GM12878 (cell line): Measurements from ENCODE around the gene CAMKK2. TPM values are rescaled to one million over a fixed set of nuclear protein-coding genes. Genes with fewer than 3 reads are reported as not detected.
"Not testable (repeated sequence)": the region's sequence is repeated elsewhere in the genome, so short reads cannot be mapped to it uniquely, and the experiment has no call there.

Source experiments
- ATAC-seq: fragments of 200-7000 bp; cut with Tn5 transposase; 3 replicates; pipeline ENCODE4 v1.9.1; 2020; ENCODE audit warnings: mild to moderate bottlenecking, moderate library complexity
- BruUV-seq: library from RNA; stranded (reverse); fragments of 400-500 nt; replicated peaks from 2 replicates; lab custom pipeline; 2021; lab: Mats Ljungman, UMichigan
- CTCF ChIA-PET: fragments of 300-600 bp; sonication (Branson Sonifier 250); formaldehyde crosslinking; extraction: SDS; loops from one replicate; lab custom pipeline; 2021; ENCODE audit warnings: inconsistent platforms; lab: Yijun Ruan, JAX
- POLR2A ChIA-PET: fragments of 350-600 bp; formaldehyde crosslinking; extraction: SDS; loops from one replicate; lab custom pipeline; 2021; ENCODE audit warnings: inconsistent platforms; lab: Charles Lee
- RAD21 ChIA-PET: fragments of 300-600 bp; sonication (Branson Sonifier 250); formaldehyde crosslinking; loops from one replicate; lab custom pipeline; 2023; ENCODE audit warnings: antibody characterized with exemption; ENCODE audit not compliant: unreplicated experiment; lab: Charles Lee
- SMC1A ChIA-PET: fragments of 300-600 bp; sonication (Branson Sonifier 250); formaldehyde crosslinking; loops from one replicate; lab custom pipeline; 2023; ENCODE audit not compliant: unreplicated experiment, uncharacterized antibody; lab: Charles Lee
- DNase-seq: peaks from one replicate; pipeline ENCODE4 v3.0.0-alpha.2; 2011; ENCODE audit warnings: low read depth, low spot score
- FAIRE-seq: peaks from 3 replicates; lab custom pipeline; 2011; peaks lifted over from hg19 to GRCh38; lab: Jason Lieb, UNC
- H2AFZ ChIP-seq: 2 replicates; pipeline ENCODE4 v1.6.0; 2011; ENCODE audit warnings: low read depth, low read length, control low read depth; ENCODE audit not compliant: control insufficient read depth
- H3K27ac ChIP-seq: 2 replicates; pipeline ENCODE4 v1.5.1; 2011; ENCODE audit warnings: control low read depth; ENCODE audit not compliant: control insufficient read depth, insufficient read depth
- H3K27me3 ChIP-seq, 2 experiments: replicated peaks in 1 of 2; 2 replicates each; pipeline versions ENCODE4 v1.6.0 to v1.6.1; 2011; ENCODE audit warnings: low read length in 1 of 2; ENCODE audit not compliant: control insufficient read depth in 2 of 2, insufficient read depth in 2 of 2
- H3K36me3 ChIP-seq, 2 experiments: 2 replicates each; pipeline ENCODE4 v1.5.1; 2011; ENCODE audit warnings: low read length in 1 of 2; ENCODE audit not compliant: control insufficient read depth in 2 of 2, insufficient read depth in 2 of 2
- H3K4me1 ChIP-seq: 2 replicates; pipeline ENCODE4 v1.6.1; 2011; ENCODE audit warnings: mild to moderate bottlenecking, low read length, moderate library complexity, mixed read lengths; ENCODE audit not compliant: control insufficient read depth, insufficient read depth
- H3K4me2 ChIP-seq: 2 replicates; pipeline ENCODE4 v1.6.0; 2011; ENCODE audit warnings: control low read depth; ENCODE audit not compliant: control insufficient read depth, insufficient read depth
- H3K4me3 ChIP-seq: fragments of 200-600 bp; sonication (generic); 2 replicates; pipeline ENCODE4 v1.5.1; 2016
- H3K79me2 ChIP-seq: 2 replicates; pipeline ENCODE4 v1.6.0; 2011; ENCODE audit warnings: low read length; ENCODE audit not compliant: control insufficient read depth, insufficient read depth
- H3K9ac ChIP-seq: 2 replicates; pipeline ENCODE4 v1.8.0; 2011; ENCODE audit warnings: low read length, control low read depth, mixed read lengths; ENCODE audit not compliant: control insufficient read depth, insufficient read depth
- H3K9me3 ChIP-seq: replicated peaks from 3 replicates; pipeline ENCODE4 v1.5.1; 2011; ENCODE audit warnings: mild to moderate bottlenecking, low read length; ENCODE audit not compliant: control insufficient read depth, insufficient read depth
- H4K20me1 ChIP-seq: 2 replicates; pipeline ENCODE4 v1.6.0; 2011; ENCODE audit not compliant: control insufficient read depth, insufficient read depth
- CHD4 ChIP-seq: fragments of 200-600 bp; sonication (generic); IDR thresholded peaks from 2 replicates; pipeline ENCODE4 v1.6.1; 2016; ENCODE audit warnings: mild to moderate bottlenecking
- CREB1 ChIP-seq: IDR thresholded peaks from 2 replicates; pipeline ENCODE4 v1.6.1; 2012; ENCODE audit warnings: low read depth, mild to moderate bottlenecking, inconsistent platforms
- EP300 ChIP-seq, 2 experiments: fragments of 150-350 bp in 1 of 2; IDR thresholded peaks; 2 replicates each; pipeline ENCODE4 v1.6.1; 2011 to 2012; ENCODE audit warnings: low read depth in 2 of 2, low read length in 2 of 2, borderline replicate concordance in 1 of 2, improper control_type of control experiment in 1 of 2, inconsistent platforms in 1 of 2; ENCODE audit not compliant: control insufficient read depth in 1 of 2
- ETV6 ChIP-seq, 2 experiments: fragments of 450-650 bp in 1 of 2; IDR thresholded peaks in 1 of 2; conservative IDR thresholded peaks in 1 of 2; 2 replicates each; pipeline ENCODE4 v1.6.1; 2014; ENCODE audit warnings: antibody characterized with exemption in 1 of 2, borderline replicate concordance in 1 of 2, low read depth in 1 of 2, mild to moderate bottlenecking in 1 of 2, moderate library complexity in 1 of 2
- HDGF ChIP-seq: fragments of 450-650 bp; IDR thresholded peaks from 2 replicates; pipeline ENCODE4 v1.6.1; 2016; ENCODE audit warnings: antibody characterized with exemption
- USF1 ChIP-seq: IDR thresholded peaks from 2 replicates; pipeline ENCODE4 v1.6.1; 2011; ENCODE audit warnings: borderline replicate concordance, low read depth, mild to moderate bottlenecking, moderate library complexity, mixed read lengths, low read length; ENCODE audit not compliant: insufficient read depth; ENCODE audit errors: extremely low read length
- YY1 ChIP-seq: IDR thresholded peaks from 2 replicates; pipeline ENCODE4 v1.6.1; 2011; ENCODE audit warnings: low read depth, mild to moderate bottlenecking, low read length
- WGBS: methylation state at CpG from one replicate; pipeline ENCODE4 v1.1.6; 2016; ENCODE audit warnings: low lambda C conversion rate; ENCODE audit not compliant: insufficient replicate concordance, insufficient coverage; ENCODE audit errors: missing lambda C conversion rate; 5-methylcytosine and 5-hydroxymethylcytosine counted together
- in situ Hi-C: fragments of 300-500 bp; cut with MboI; formaldehyde crosslinking; loops from 9 replicates; pipeline ENCODE4 v1.14.3; 2018; ENCODE audit warnings: mixed read lengths
- intact Hi-C: fragments of 100-400 bp; cut with micrococcal nuclease; formaldehyde crosslinking; loops from one replicate; pipeline ENCODE4 v1.14.2; 2022; ENCODE audit not compliant: unreplicated experiment
- polyA plus RNA-seq, 11 experiments: library from polyadenylated mRNA; depleted of rRNA in 4 of 11; unstranded in 6 of 11; stranded (reverse) in 5 of 11; fragments of >200 nt; fragmentation: Nextera tagmentation in 4 of 11; fragmentation: Illumina TruSeq in 1 of 11; extraction: Ambion mirVana in 4 of 11; extraction: Trizol in 1 of 11; gene quantifications; 1 replicate in 1 of 11; 2 replicates in 10 of 11; pipeline versions ENCODE4 v1.2.1 to v1.2.3, GENCODE V29; 2011 to 2016; ENCODE audit warnings: inconsistent platforms in 2 of 11, missing spikeins in 2 of 11, low read depth in 1 of 11
- total RNA-seq, 4 experiments: library from RNA; depleted of rRNA in 3 of 4; stranded (reverse); fragments of >200 nt in 3 of 4; fragmentation: Illumina TruSeq in 1 of 4; extraction: Trizol in 1 of 4; gene quantifications; 2 replicates each; pipeline versions ENCODE4 v1.2.1 to v1.2.3, GENCODE V29; 2013 to 2021

Gene CAMKK2
- total and polyA plus RNA-seq, 10 of the 15 experiments (the other 5 are each of a cell fraction or from before 2014, with no cell fraction given) = 5.2 to 40.6 (median 26.6) TPM

GRCh38 chr12:121226871-121227270, 69.6 kb downstream of the CAMKK2 start:
- peaks cover 16% of the 10 kb centered on the region for H3K4me1 ChIP-seq
- H3K9ac ChIP-seq = peak overlapping the region; percentile 62
- H4K20me1 ChIP-seq, H3K4me3 ChIP-seq, H3K9me3 ChIP-seq, H3K79me2 ChIP-seq, FAIRE-seq, BruUV-seq, H3K36me3 ChIP-seq, ATAC-seq, DNase-seq, H3K27me3 ChIP-seq, in situ Hi-C loops: not testable (repeated sequence)
- peak overlapping the region; percentile 85 for H3K27ac ChIP-seq
- ChIA-PET RAD21 (interaction anchor here (0.7 to 1.2 kb wide), 3 partner anchors 11 to 104 kb away, joined by 3 to 4 read pairs (median 3); no protein-coding TSS in a partner anchor), SMC1A (interaction anchor here (1.3 to 1.4 kb wide), 2 partner anchors 11 to 167 kb away, joined by 3 to 4 read pairs; no protein-coding TSS in a partner anchor), CTCF (interaction anchor here (1.1 to 5.5 kb wide), 3 partner anchors 11 to 166 kb away, joined by 4 to 32 read pairs (median 6); no protein-coding TSS in a partner anchor), POLR2A (interaction anchor here (0.7 kb wide), 2 partner anchors 100 to 235 kb away, joined by 3 to 4 read pairs; no protein-coding TSS in a partner anchor)
- H3K4me2 ChIP-seq = peak overlapping the region; percentile 31
- 67% methylated on average over 8 of the region's 8 CpGs for WGBS
- peak overlapping the region; percentile 67 for H2AFZ ChIP-seq
- TF ChIP-seq HDGF = 0 out of 2 replicates have a peak, but pooled peaks have one; percentile 13
- intact Hi-C loops = loop anchor here (5.0 kb wide), 3 partner anchors 100 to 165 kb away; no protein-coding TSS in a partner anchor

- ChIA-PET POLR2A (interaction anchor here (0.7 kb wide), 1 partner anchor 236 kb away, joined by 4 read pairs; no protein-coding TSS in a partner anchor), CTCF (interaction anchor here (1.8 to 5.5 kb wide), 2 partner anchors 12 to 166 kb away, joined by 6 to 32 read pairs; no protein-coding TSS in a partner anchor), SMC1A (interaction anchor here (1.4 kb wide), 1 partner anchor 11 kb away, joined by 4 read pairs; no protein-coding TSS in a partner anchor), RAD21 (interaction anchor here (0.8 kb wide), 1 partner anchor 16 kb away, joined by 3 read pairs; no protein-coding TSS in a partner anchor)
- intact Hi-C loops = loop anchor here (5.0 kb wide), 3 partner anchors 99 to 164 kb away; no protein-coding TSS in a partner anchor
- FAIRE-seq = no peak
- no peaks in the 10 kb centered on the region for H3K9me3 ChIP-seq
- peak overlapping the region; percentile 85 for H3K27ac ChIP-seq
- WGBS = 80% methylated on average over 8 of the region's 8 CpGs
- no peak overlapping the region for H3K4me2 ChIP-seq
- no peaks in the 10 kb centered on the region for H3K79me2 ChIP-seq
- no peak for DNase-seq
- H2AFZ ChIP-seq = no peak overlapping the region
- in situ Hi-C loops = no loop called here
- H3K27me3 ChIP-seq = no peaks in the 10 kb centered on the region
- H4K20me1 ChIP-seq = no peaks in the 10 kb centered on the region
- H3K4me3 ChIP-seq = no peak overlapping the region
- H3K9ac ChIP-seq = no peak overlapping the region
- no TSS peak for BruUV-seq
- ATAC-seq = no peak
- peaks cover 16% of the 10 kb centered on the region for H3K4me1 ChIP-seq
- peaks cover 0 to 4% of the 10 kb centered on the region in 2 experiments; a peak in 3 of 4 replicates for H3K36me3 ChIP-seq
- TF ChIP-seq YY1 (no peak), CREB1 (no peak), EP300 (IDR thresholded peaks at IDR 0.05; ENCODE audit: borderline replicate concordance in 1 of 2, control insufficient read depth in 1 of 2, low read depth in 2 of 2, low read length in 2 of 2) (no peak), ETV6 (conservative IDR thresholded peaks at IDR 0.05 in 1 of 2, IDR thresholded peaks at IDR 0.05 in 1 of 2; ENCODE audit: borderline replicate concordance in 1 of 2, low read depth in 1 of 2) (no peak), CHD4 (no peak), USF1 (no peak)
These were observed 70.1 kb downstream of the CAMKK2 start for GRCh38 chr12:121226399-121226798.
